Gastroesophageal sphincter (tissue), 4 donors: ENCODE measurements around the gene GALNT7. TPM values are rescaled to one million over a fixed set of nuclear protein-coding genes. Genes with fewer than 3 reads are reported as not detected.
A peak's percentile ranks its signal among the peaks of the same experiment; 100 is the strongest.
"Not testable (repeated sequence)": the region's sequence is repeated elsewhere in the genome, so short reads cannot be mapped to it uniquely, and the experiment has no call there.

Source experiments
- ATAC-seq: fragments of 150-250 bp; one replicate; pipeline ENCODE4 v1.9.1; 2016; ENCODE audit warnings: mild to moderate bottlenecking, moderate library complexity
- H3K27ac ChIP-seq, 4 donors: fragments of 200-600 bp; sonication (generic) in 3 of 4; 1 replicate in 3 of 4; 2 replicates in 1 of 4; pipeline ENCODE4 v1.5.1; 2016 to 2019
- H3K27me3 ChIP-seq: fragments of 200-600 bp; sonication (generic); one replicate; pipeline ENCODE4 v1.5.1; 2019
- H3K36me3 ChIP-seq, 2 donors: fragments of 200-600 bp; sonication (generic); one replicate each; pipeline ENCODE4 v1.5.1; 2019; ENCODE audit warnings: control low read depth in 1 of 2
- H3K4me1 ChIP-seq, 3 donors: fragments of 200-600 bp; sonication (generic); 1 replicate in 2 of 3; 2 replicates in 1 of 3; pipeline ENCODE4 v1.5.1; 2016 to 2019; ENCODE audit warnings: control low read depth in 2 of 3
- H3K4me3 ChIP-seq, 2 donors: fragments of 200-600 bp; sonication (generic); one replicate each; pipeline ENCODE4 v1.5.1; 2019; ENCODE audit warnings: mild to moderate bottlenecking in 1 of 2, moderate library complexity in 1 of 2
- H3K9me3 ChIP-seq, 3 donors: fragments of 200-600 bp; sonication (generic); one replicate each; pipeline ENCODE4 v1.5.1; 2017 to 2019; ENCODE audit warnings: control low read depth in 2 of 3
- CTCF ChIP-seq, 4 experiments: fragments of 200-600 bp in 2 of 4; fragments of 450-650 bp in 2 of 4; sonication (generic) in 1 of 4; IDR thresholded peaks; one replicate each; pipeline ENCODE4 v1.5.1; 2017 to 2019; ENCODE audit warnings: antibody characterized with exemption in 4 of 4, mild to moderate bottlenecking in 2 of 4, moderate library complexity in 2 of 4
- EP300 ChIP-seq: sonication (generic); formaldehyde crosslinking; IDR thresholded peaks from one replicate; pipeline ENCODE4 v1.6.1; 2017; ENCODE audit warnings: antibody characterized with exemption, mild to moderate bottlenecking
- POLR2A ChIP-seq, 2 donors: fragments of 450-650 bp; IDR thresholded peaks; one replicate each; pipeline ENCODE4 v1.6.1; 2017; ENCODE audit warnings: antibody characterized with exemption in 2 of 2, mild to moderate bottlenecking in 2 of 2, moderate library complexity in 1 of 2
- POLR2AphosphoS5 ChIP-seq: sonication (generic); formaldehyde crosslinking; IDR thresholded peaks from one replicate; pipeline ENCODE4 v1.6.1; 2017; ENCODE audit warnings: antibody characterized with exemption
- WGBS, 2 donors: methylation state at CpG; one replicate each; pipeline ENCODE4 v1.1.5; 2018; ENCODE audit warnings: low coverage in 1 of 2; 5-methylcytosine and 5-hydroxymethylcytosine counted together
- total RNA-seq, 4 donors: library from RNA; depleted of rRNA; stranded (reverse); fragments of >200 nt; gene quantifications; one replicate each; pipeline ENCODE4 v1.1.0, GENCODE V29; 2016

GALNT7 gene
- total RNA-seq, 4 donors from 2014 or later = 13.7 to 30.3 (median 17.5) TPM

GRCh38 chr4:173177232-173177631 lies 8.6 kb downstream of the GALNT7 start:
- Histone ChIP-seq H3K27ac (no peak overlapping the region), H3K9me3 (no peaks in the 10 kb centered on the region), H3K4me1 (peaks cover 0 to 18% (median 0%) of the 10 kb centered on the region in 3 donors), H3K27me3 (no peaks in the 10 kb centered on the region), H3K36me3 (no peaks in the 10 kb centered on the region), H3K4me3 (no peak overlapping the region)
- WGBS, 2 donors = 79 to 88% methylated on average over 3 of the region's 3 CpGs
- no peak for ATAC-seq
- TF ChIP-seq POLR2AphosphoS5 = no peak
- TF ChIP-seq CTCF (IDR thresholded peaks at IDR 0.05) = no peak
- TF ChIP-seq POLR2A (IDR thresholded peaks at IDR 0.05) = no peak
- no peak for TF ChIP-seq EP300

- H3K27me3 ChIP-seq = no peaks in the 10 kb centered on the region
- no peaks in the 10 kb centered on the region for H3K36me3 ChIP-seq
- no peak for TF ChIP-seq POLR2AphosphoS5
- TF ChIP-seq POLR2A (IDR thresholded peaks at IDR 0.05) = no peak
- TF ChIP-seq CTCF (IDR thresholded peaks at IDR 0.05) = no peak
- no peak for TF ChIP-seq EP300
- no peaks in the 10 kb centered on the region for H3K9me3 ChIP-seq
- H3K27ac ChIP-seq = no peak overlapping the region
- ATAC-seq = no peak
- 88 to 97% methylated on average over 1 of the region's 1 CpG for WGBS, 2 donors
- H3K4me1 ChIP-seq = peaks cover 0 to 14% (median 0%) of the 10 kb centered on the region in 3 donors
- H3K4me3 ChIP-seq = no peak overlapping the region
Observed at GRCh38 chr4:173178144-173178543, 9.5 kb downstream of the GALNT7 start.

- no peak for TF ChIP-seq CTCF (IDR thresholded peaks at IDR 0.05)
- TF ChIP-seq EP300 = no peak
- no peak for TF ChIP-seq POLR2AphosphoS5
- TF ChIP-seq POLR2A (IDR thresholded peaks at IDR 0.05) = no peak
- no peaks in the 10 kb centered on the region for H3K27me3 ChIP-seq
- H3K36me3 ChIP-seq = no peaks in the 10 kb centered on the region
- no peaks in the 10 kb centered on the region for H3K9me3 ChIP-seq
- H3K4me3 ChIP-seq = no peak overlapping the region
- 42 to 46% methylated on average over 3 of the region's 3 CpGs for WGBS, 2 donors
- no peak for ATAC-seq
- no peak overlapping the region for H3K27ac ChIP-seq
- peaks cover 0 to 14% (median 0%) of the 10 kb centered on the region in 3 donors for H3K4me1 ChIP-seq
Observed at GRCh38 chr4:173181848-173182247, 13.2 kb downstream of the GALNT7 start.

GRCh38 chr4:173182403-173182802 lies 13.8 kb downstream of the GALNT7 start:
- H3K27ac ChIP-seq = no peak overlapping the region
- H3K27me3 ChIP-seq = no peaks in the 10 kb centered on the region
- H3K36me3 ChIP-seq = no peaks in the 10 kb centered on the region
- no peaks in the 10 kb centered on the region for H3K9me3 ChIP-seq
- WGBS, 2 donors = 33 to 58% methylated on average over 2 to 4 of the region's 4 CpGs
- H3K4me3 ChIP-seq = no peak overlapping the region
- no peak for TF ChIP-seq CTCF (IDR thresholded peaks at IDR 0.05)
- no peak for TF ChIP-seq POLR2A (IDR thresholded peaks at IDR 0.05)
- peak; percentile 27 for TF ChIP-seq POLR2AphosphoS5
- no peak for TF ChIP-seq EP300
- ATAC-seq = no peak
- H3K4me1 ChIP-seq = peaks cover 0 to 14% (median 0%) of the 10 kb centered on the region in 3 donors

- H3K27me3 ChIP-seq, ATAC-seq, H3K4me1 ChIP-seq, H3K4me3 ChIP-seq, H3K36me3 ChIP-seq, H3K27ac ChIP-seq, H3K9me3 ChIP-seq: not testable (repeated sequence)
- no CpG with 5 or more reads among the region's 50 CpGs for WGBS, 2 donors
Observed at GRCh38 chr4:173183659-173184247, 15.1 kb downstream of the GALNT7 start.
